ENCODE data around the gene WDR93.

- TF ChIP-seq EP300 (IDR thresholded peaks at IDR 0.05) (no peak), CTCF (IDR thresholded peaks at IDR 0.05) (no peak), POLR2A (IDR thresholded peaks at IDR 0.05) (no peak)
These were observed 65.1 kb downstream of the WDR93 start for GRCh38 chr15:89755701-89756100.
